Stomach (tissue), 9 donors: ENCODE data around the gene RAB5IF. TPM values are rescaled to one million over a fixed set of nuclear protein-coding genes. Genes with fewer than 3 reads are reported as not detected.

ENCODE experiments used
- DNase-seq, 2 donors: peaks; one replicate each; pipeline versions ENCODE4 v3.0.0 to v3.0.0-alpha.2; 2013 to 2019
- H3K27ac ChIP-seq, 5 donors: fragments of 200-600 bp in 4 of 5; sonication (generic) in 4 of 5; one replicate each; pipeline ENCODE4 v1.5.1; 2013 to 2019; ENCODE audit warnings: mild to moderate bottlenecking in 1 of 5, moderate library complexity in 1 of 5
- H3K27me3 ChIP-seq, 3 donors: fragments of 200-600 bp; sonication (generic); one replicate each; pipeline ENCODE4 v1.5.1; 2017 to 2019; ENCODE audit warnings: mixed run types in 1 of 3
- H3K36me3 ChIP-seq, 4 donors: fragments of 200-600 bp; sonication (generic); 1 replicate in 3 of 4; 2 replicates in 1 of 4; pipeline ENCODE4 v1.5.1; 2016 to 2019
- H3K4me1 ChIP-seq, 4 donors: fragments of 200-600 bp; sonication (generic); one replicate each; pipeline ENCODE4 v1.5.1; 2016 to 2019
- H3K4me3 ChIP-seq, 4 donors: fragments of 200-600 bp; sonication (generic) in 3 of 4; one replicate each; pipeline ENCODE4 v1.5.1; 2016 to 2019; ENCODE audit warnings: mild to moderate bottlenecking in 1 of 4
- H3K9me3 ChIP-seq, 4 donors: fragments of 200-600 bp; sonication (generic); one replicate each; pipeline ENCODE4 v1.5.1; 2016 to 2019
- EP300 ChIP-seq: sonication (generic); formaldehyde crosslinking; IDR thresholded peaks from one replicate; pipeline ENCODE4 v1.6.1; 2017; ENCODE audit warnings: antibody characterized with exemption
- POLR2A ChIP-seq, 4 donors: fragments of 450-650 bp; IDR thresholded peaks; one replicate each; pipeline ENCODE4 v1.6.1; 2016; ENCODE audit warnings: antibody characterized with exemption in 4 of 4, control low read depth in 2 of 4, mild to moderate bottlenecking in 1 of 4, moderate library complexity in 1 of 4
- POLR2AphosphoS5 ChIP-seq, 3 donors: sonication (generic); formaldehyde crosslinking; IDR thresholded peaks; one replicate each; pipeline ENCODE4 v1.6.1; 2016; ENCODE audit warnings: antibody characterized with exemption in 3 of 3
- WGBS, 5 donors: extraction: QIAGEN DNeasy Blood & Tissue Kit in 3 of 5; methylation state at CpG; one replicate each; pipeline versions ENCODE4 v1.1.5 to v1.1.7; 2013 to 2018; 5-methylcytosine and 5-hydroxymethylcytosine counted together
- intact Hi-C: fragments of 100-400 bp; cut with DNase I; formaldehyde crosslinking; loops from one replicate; pipeline ENCODE4 v1.15.1; 2023; ENCODE audit warnings: low total_unique reads
- polyA plus RNA-seq, 3 donors: library from polyadenylated mRNA; stranded (reverse); fragments of 200-250 nt; gene quantifications; one replicate each; pipeline ENCODE4 v1.2.3, GENCODE V29; 2013
- total RNA-seq, 5 donors: library from RNA; depleted of rRNA; stranded (reverse); fragments of >200 nt; gene quantifications; one replicate each; pipeline versions ENCODE4 v1.1.0 to v1.2.3, GENCODE V29; 2014 to 2016
- TF ChIP-seq, protein P1 (sequence below), 7 experiments: fragments of 450-650 bp in 4 of 7; fragments of 200-600 bp in 3 of 7; sonication (generic) in 3 of 7; IDR thresholded peaks; one replicate each; pipeline ENCODE4 v1.5.1; 2016 to 2019; ENCODE audit warnings: antibody characterized with exemption in 7 of 7, control low read depth in 2 of 7, mild to moderate bottlenecking in 1 of 7
- donor health status: healthy with polysubstance abuse.
- donor health status: Bipolar disorder and iron deficiency.
- donor health status: healthy.

RAB5IF gene
- total and polyA plus RNA-seq, 8 donors: 35.0 to 136 (median 90.5) TPM

DNA sequence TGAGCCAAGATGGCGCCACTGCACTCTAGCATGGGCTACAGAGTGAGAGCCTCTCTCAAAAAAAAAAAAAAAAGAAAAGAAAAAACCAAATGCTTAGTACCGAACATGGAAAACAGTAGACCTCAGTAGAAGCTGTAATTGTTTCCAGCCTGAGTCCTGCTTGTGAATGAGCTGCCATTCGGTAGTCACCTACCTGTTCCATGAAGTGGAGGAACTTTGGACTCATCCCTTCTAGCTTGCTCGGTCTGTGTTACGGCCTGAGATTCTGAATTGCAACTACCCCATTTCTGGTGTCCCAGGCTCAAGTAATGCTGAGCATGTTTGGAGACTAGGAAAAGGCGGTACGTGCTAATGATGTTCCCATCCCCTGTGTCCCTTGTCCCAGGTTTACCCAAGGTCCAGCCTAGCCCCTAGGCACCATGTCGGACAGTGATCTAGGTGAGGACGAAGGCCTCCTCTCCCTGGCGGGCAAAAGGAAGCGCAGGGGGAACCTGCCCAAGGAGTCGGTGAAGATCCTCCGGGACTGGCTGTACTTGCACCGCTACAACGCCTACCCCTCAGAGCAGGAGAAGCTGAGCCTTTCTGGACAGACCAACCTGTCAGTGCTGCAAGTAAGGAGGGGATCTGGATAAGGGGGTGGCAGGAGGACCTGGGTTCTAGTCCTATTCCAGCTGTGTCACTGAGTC lies 27.1 kb upstream of the RAB5IF start:
- intact Hi-C loops: no loop called here
- DNase-seq: no peak
- Histone ChIP-seq H3K9me3 (no peaks in the 10 kb centered on the region), H3K27ac (no peak overlapping the region), H3K36me3 (peaks cover 15 to 51% (median 48%) of the 10 kb centered on the region in 4 donors), H3K4me1 (peaks cover 15 to 25% (median 19%) of the 10 kb centered on the region in 4 donors), H3K4me3 (no peak overlapping the region), H3K27me3 (no peaks in the 10 kb centered on the region)
- 96 to 98% (median 97%) methylated on average over 15 of the region's 15 CpGs for WGBS, 5 donors
- TF ChIP-seq EP300 (no peak), POLR2AphosphoS5 (IDR thresholded peaks at IDR 0.05) (no peak), POLR2A (IDR thresholded peaks at IDR 0.05) (no peak)
- TF ChIP-seq, protein P1, sequence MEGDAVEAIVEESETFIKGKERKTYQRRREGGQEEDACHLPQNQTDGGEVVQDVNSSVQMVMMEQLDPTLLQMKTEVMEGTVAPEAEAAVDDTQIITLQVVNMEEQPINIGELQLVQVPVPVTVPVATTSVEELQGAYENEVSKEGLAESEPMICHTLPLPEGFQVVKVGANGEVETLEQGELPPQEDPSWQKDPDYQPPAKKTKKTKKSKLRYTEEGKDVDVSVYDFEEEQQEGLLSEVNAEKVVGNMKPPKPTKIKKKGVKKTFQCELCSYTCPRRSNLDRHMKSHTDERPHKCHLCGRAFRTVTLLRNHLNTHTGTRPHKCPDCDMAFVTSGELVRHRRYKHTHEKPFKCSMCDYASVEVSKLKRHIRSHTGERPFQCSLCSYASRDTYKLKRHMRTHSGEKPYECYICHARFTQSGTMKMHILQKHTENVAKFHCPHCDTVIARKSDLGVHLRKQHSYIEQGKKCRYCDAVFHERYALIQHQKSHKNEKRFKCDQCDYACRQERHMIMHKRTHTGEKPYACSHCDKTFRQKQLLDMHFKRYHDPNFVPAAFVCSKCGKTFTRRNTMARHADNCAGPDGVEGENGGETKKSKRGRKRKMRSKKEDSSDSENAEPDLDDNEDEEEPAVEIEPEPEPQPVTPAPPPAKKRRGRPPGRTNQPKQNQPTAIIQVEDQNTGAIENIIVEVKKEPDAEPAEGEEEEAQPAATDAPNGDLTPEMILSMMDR (IDR thresholded peaks at IDR 0.05): no peak

DNA sequence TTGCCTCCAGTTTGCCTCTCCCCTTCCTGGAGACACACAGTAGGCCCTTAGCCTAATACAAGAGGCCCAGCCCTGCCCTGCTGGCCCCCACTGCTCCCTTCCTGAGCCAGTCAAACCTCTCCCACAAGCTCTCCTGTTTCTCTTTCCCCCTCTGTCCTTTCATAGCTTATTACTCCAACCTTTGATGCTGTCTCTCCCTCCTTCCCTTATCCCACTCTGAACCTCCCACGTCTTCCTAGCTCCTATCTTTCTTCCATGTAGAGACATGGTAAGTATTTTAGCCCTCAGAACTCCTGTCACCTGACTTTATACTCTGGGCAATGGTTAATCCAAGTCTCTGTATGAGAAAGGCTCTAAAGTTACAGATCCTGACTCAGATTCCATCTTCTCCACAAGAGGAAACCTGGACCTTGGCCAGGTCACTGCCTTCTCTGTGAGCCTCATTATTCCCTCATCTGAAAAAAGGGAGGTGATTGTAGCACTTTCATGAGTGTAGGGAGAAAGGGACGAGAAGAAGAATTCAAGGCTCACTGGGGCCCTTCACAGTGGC lies 25.5 kb upstream of the RAB5IF start:
- 83 to 95% (median 88%) methylated on average over 2 of the region's 2 CpGs for WGBS, 5 donors
- Histone ChIP-seq H3K4me3 (no peak overlapping the region), H3K27me3 (no peaks in the 10 kb centered on the region), H3K36me3 (peaks cover 15 to 60% (median 48%) of the 10 kb centered on the region in 4 donors), H3K27ac (no peak overlapping the region), H3K4me1 (peaks cover 9 to 16% (median 12%) of the 10 kb centered on the region in 4 donors), H3K9me3 (no peaks in the 10 kb centered on the region)
- no peak for TF ChIP-seq EP300
- TF ChIP-seq POLR2AphosphoS5 (IDR thresholded peaks at IDR 0.05): no peak
- TF ChIP-seq POLR2A (IDR thresholded peaks at IDR 0.05): no peak
- TF ChIP-seq, protein P1 (IDR thresholded peaks at IDR 0.05): no peak
- intact Hi-C loops: no loop called here
- DNase-seq: no peak

DNA sequence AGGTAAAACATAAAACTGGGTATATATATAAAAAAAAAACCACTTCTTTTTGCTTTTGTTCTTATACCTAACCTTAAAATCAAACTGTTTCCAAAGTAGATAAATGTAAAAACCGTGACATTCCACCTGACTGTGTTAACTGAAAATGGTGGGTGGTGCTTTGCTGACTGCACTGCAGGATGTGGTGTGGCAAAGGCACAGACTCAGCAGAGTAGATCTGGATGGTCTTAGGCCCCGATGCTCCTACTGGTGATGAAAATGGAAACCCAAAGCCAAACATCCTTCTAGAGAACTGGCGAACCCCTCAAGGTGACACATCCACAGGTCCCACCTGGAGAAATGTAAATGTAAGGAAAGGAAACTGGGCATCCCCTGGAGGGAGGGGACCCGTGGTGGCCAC lies 23.3 kb upstream of the RAB5IF start:
- 77 to 87% (median 84%) methylated on average over 4 of the region's 4 CpGs for WGBS, 5 donors
- no peak overlapping the region for H3K4me3 ChIP-seq

DNA sequence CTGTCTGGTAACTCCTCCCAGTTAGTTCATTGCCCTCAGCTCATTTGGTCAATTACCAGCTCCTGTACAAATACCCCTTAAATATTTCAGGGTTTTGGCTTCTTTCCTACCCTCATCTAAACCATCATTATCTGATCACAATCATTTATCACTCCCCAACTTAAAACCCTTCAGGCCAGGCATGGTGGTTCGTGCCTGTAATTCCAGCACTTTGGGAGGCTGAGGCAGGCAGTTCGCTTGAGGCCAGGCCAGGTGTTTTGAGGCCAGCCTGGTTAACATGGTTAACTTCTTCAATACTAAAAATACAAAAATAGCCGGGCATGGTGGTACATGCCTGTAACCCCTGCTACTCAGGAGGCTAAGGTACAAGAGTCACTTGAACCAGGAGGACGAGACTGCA lies 22.8 kb upstream of the RAB5IF start:
- no peaks in the 10 kb centered on the region for H3K9me3 ChIP-seq
- TF ChIP-seq POLR2AphosphoS5 (IDR thresholded peaks at IDR 0.05) (no peak), EP300 (no peak), POLR2A (IDR thresholded peaks at IDR 0.05) (no peak)
- TF ChIP-seq, protein P1 (IDR thresholded peaks at IDR 0.05): no peak
- 89 to 97% (median 93%) methylated on average over 4 of the region's 4 CpGs for WGBS, 5 donors
- H3K27ac ChIP-seq: no peak overlapping the region
- intact Hi-C loops: no loop called here
- DNase-seq: no peak
- no peaks in the 10 kb centered on the region for H3K27me3 ChIP-seq
- H3K36me3 ChIP-seq: peaks cover 15 to 71% (median 49%) of the 10 kb centered on the region in 4 donors
- H3K4me3 ChIP-seq: no peak overlapping the region
- H3K4me1 ChIP-seq: no peaks in the 10 kb centered on the region

More for the DNA sequence above, 23.3 kb upstream of the RAB5IF start:
- intact Hi-C loops: no loop called here
- TF ChIP-seq, protein P1 (IDR thresholded peaks at IDR 0.05): no peak
- no peak for TF ChIP-seq EP300
- no peak for TF ChIP-seq POLR2A (IDR thresholded peaks at IDR 0.05)
- no peak for TF ChIP-seq POLR2AphosphoS5 (IDR thresholded peaks at IDR 0.05)
- no peaks in the 10 kb centered on the region for H3K27me3 ChIP-seq
- H3K36me3 ChIP-seq: peaks cover 15 to 71% (median 49%) of the 10 kb centered on the region in 4 donors
- no peak overlapping the region for H3K27ac ChIP-seq
- H3K4me1 ChIP-seq: no peaks in the 10 kb centered on the region
- DNase-seq: no peak
- H3K9me3 ChIP-seq: no peaks in the 10 kb centered on the region
